H1 (cell line): ENCODE measurements around the gene STYK1. TPM values are rescaled to one million over a fixed set of nuclear protein-coding genes. Genes with fewer than 3 reads are reported as not detected.

ENCODE experiments used
- CTCF ChIA-PET: fragments of 300-600 bp; sonication (Branson Sonifier 250); formaldehyde crosslinking; loops from one replicate; lab custom pipeline; 2021; ENCODE audit not compliant: partially characterized antibody; lab: Charles Lee
- POLR2A ChIA-PET: fragments of 300-600 bp; sonication (Branson Sonifier 250); formaldehyde crosslinking; loops from one replicate; lab custom pipeline; 2021; ENCODE audit warnings: inconsistent platforms; ENCODE audit not compliant: partially characterized antibody; lab: Charles Lee
- DNase-seq, 2 experiments: peaks; one replicate each; pipeline versions ENCODE4 v3.0.0 to v3.0.0-alpha.2; 2010 to 2022; ENCODE audit warnings: low spot score in 2 of 2, low read depth in 1 of 2, mixed read lengths in 1 of 2
- FAIRE-seq: peaks from 2 replicates; lab custom pipeline; 2011; peaks lifted over from hg19 to GRCh38; lab: Jason Lieb, UNC
- H2AFZ ChIP-seq: 2 replicates; pipeline ENCODE4 v1.8.1; 2012; ENCODE audit warnings: low read length, inconsistent platforms
- H2AK5ac ChIP-seq: 2 replicates; pipeline ENCODE4 v1.6.1; 2013; ENCODE audit warnings: low read depth, low read length
- H2BK120ac ChIP-seq: replicated peaks from 2 replicates; pipeline ENCODE3; 2013; ENCODE audit warnings: low read depth, low read length, inconsistent platforms
- H2BK12ac ChIP-seq: 2 replicates; pipeline ENCODE4 v1.6.1; 2013; ENCODE audit warnings: low read depth, low read length
- H2BK15ac ChIP-seq: 2 replicates; pipeline ENCODE4 v1.6.1; 2013; ENCODE audit warnings: low read length
- H2BK20ac ChIP-seq: 2 replicates; pipeline ENCODE4 v1.6.1; 2013; ENCODE audit warnings: low read length
- H2BK5ac ChIP-seq: 2 replicates; pipeline ENCODE4 v1.6.1; 2013; ENCODE audit warnings: low read depth, low read length
- H3K14ac ChIP-seq: 2 replicates; pipeline ENCODE4 v1.6.1; 2013; ENCODE audit warnings: inconsistent platforms; ENCODE audit not compliant: insufficient read length
- H3K18ac ChIP-seq: 2 replicates; pipeline ENCODE4 v1.6.1; 2013; ENCODE audit warnings: low read length; ENCODE audit errors: extremely low read depth
- H3K23ac ChIP-seq: 2 replicates; pipeline ENCODE4 v1.6.1; 2013; ENCODE audit warnings: inconsistent platforms; ENCODE audit not compliant: insufficient read length
- H3K23me2 ChIP-seq: 2 replicates; pipeline ENCODE4 v1.6.1; 2013; ENCODE audit warnings: low read depth, low read length
- H3K27ac ChIP-seq: 2 replicates; pipeline ENCODE4 v1.6.1; 2011; ENCODE audit warnings: low read depth, low read length, inconsistent platforms
- H3K27me3 ChIP-seq, 4 experiments: replicated peaks in 1 of 4; 1 replicate in 1 of 4; 2 replicates in 3 of 4; pipeline versions ENCODE4 v1.6.1 to v1.8.1; 2011 to 2013; ENCODE audit warnings: low read length in 3 of 4, mild to moderate bottlenecking in 3 of 4, inconsistent platforms in 2 of 4, mixed read lengths in 2 of 4, moderate library complexity in 1 of 4; ENCODE audit not compliant: control insufficient read depth in 3 of 4, insufficient read depth in 3 of 4; ENCODE audit errors: extremely low read depth in 1 of 4
- H3K36me3 ChIP-seq, 4 experiments: 2 replicates each; pipeline versions ENCODE4 v1.6.1 to v1.8.1; 2011 to 2013; ENCODE audit warnings: mild to moderate bottlenecking in 4 of 4, low read length in 3 of 4, moderate library complexity in 2 of 4, control low read depth in 1 of 4, inconsistent platforms in 1 of 4; ENCODE audit not compliant: insufficient read depth in 4 of 4, control insufficient read depth in 2 of 4
- H3K4ac ChIP-seq: replicated peaks from 2 replicates; pipeline ENCODE3; 2013; ENCODE audit warnings: low read length, low read depth, mixed read lengths, inconsistent platforms; ENCODE audit not compliant: insufficient read length
- H3K4me1 ChIP-seq, 4 experiments: replicated peaks in 1 of 4; 1 replicate in 1 of 4; 2 replicates in 3 of 4; pipeline versions ENCODE4 v1.6.1 to v1.8.1; 2011 to 2013; ENCODE audit warnings: low read length in 3 of 4, inconsistent platforms in 2 of 4, mixed read lengths in 1 of 4; ENCODE audit not compliant: insufficient read depth in 4 of 4, control insufficient read depth in 3 of 4
- H3K4me2 ChIP-seq, 2 experiments: 2 replicates each; pipeline versions ENCODE4 v1.6.1 to v1.8.1; 2011 to 2013; ENCODE audit warnings: low read depth in 2 of 2, low read length in 2 of 2, control low read depth in 1 of 2, inconsistent platforms in 1 of 2, mild to moderate bottlenecking in 1 of 2; ENCODE audit not compliant: insufficient read depth in 1 of 2
- H3K4me3 ChIP-seq, 4 experiments: fragments of 200-600, 300-600 bp in 1 of 4; sonication (generic), shearing (Covaris generic), sonication (Bioruptor Twin) in 1 of 4; 2 replicates each; pipeline versions ENCODE4 v1.5.1 to v1.8.1; 2011 to 2016; ENCODE audit warnings: low read length in 4 of 4, low read depth in 3 of 4, control low read depth in 2 of 4, inconsistent platforms in 2 of 4, mild to moderate bottlenecking in 2 of 4, mixed read lengths in 1 of 4, moderate library complexity in 1 of 4; ENCODE audit not compliant: insufficient read depth in 2 of 4; ENCODE audit errors: extremely low read depth in 1 of 4
- H3K56ac ChIP-seq: replicated peaks from 2 replicates; pipeline ENCODE3; 2013; ENCODE audit warnings: low read depth, mild to moderate bottlenecking, mixed read lengths, low read length, inconsistent platforms; ENCODE audit not compliant: insufficient read length
- H3K79me1 ChIP-seq: 2 replicates; pipeline ENCODE4 v1.6.1; 2013; ENCODE audit warnings: low read depth, low read length, control low read depth
- H3K79me2 ChIP-seq, 2 experiments: 2 replicates each; pipeline versions ENCODE4 v1.6.1 to v1.8.1; 2012 to 2013; ENCODE audit warnings: low read length in 2 of 2, mild to moderate bottlenecking in 2 of 2, inconsistent platforms in 1 of 2; ENCODE audit not compliant: insufficient read depth in 2 of 2, control insufficient read depth in 1 of 2
- H3K9ac ChIP-seq, 4 experiments: replicated peaks in 1 of 4; 1 replicate in 1 of 4; 2 replicates in 3 of 4; pipeline versions ENCODE4 v1.6.1 to v1.8.1; 2011 to 2013; ENCODE audit warnings: low read depth in 3 of 4, low read length in 3 of 4, control low read depth in 2 of 4, mild to moderate bottlenecking in 2 of 4, moderate library complexity in 2 of 4, inconsistent platforms in 1 of 4; ENCODE audit errors: extremely low read depth in 1 of 4
- H3K9me3 ChIP-seq, 2 experiments: 2 replicates each; pipeline versions ENCODE4 v1.6.1 to v1.8.1; 2012 to 2013; ENCODE audit warnings: mild to moderate bottlenecking in 2 of 2, moderate library complexity in 2 of 2, control low read depth in 1 of 2, inconsistent platforms in 1 of 2, low read depth in 1 of 2, low read length in 1 of 2, mixed read lengths in 1 of 2; ENCODE audit not compliant: insufficient read depth in 2 of 2
- H4K20me1 ChIP-seq, 2 experiments: replicated peaks in 1 of 2; 2 replicates each; pipeline versions ENCODE3 to v1.8.1; 2011 to 2013; ENCODE audit warnings: inconsistent platforms in 2 of 2, low read length in 2 of 2, mild to moderate bottlenecking in 1 of 2; ENCODE audit not compliant: insufficient read depth in 2 of 2, control insufficient read depth in 1 of 2
- H4K5ac ChIP-seq: 2 replicates; pipeline ENCODE4 v1.6.1; 2013; ENCODE audit warnings: low read length, low read depth, mixed read lengths, inconsistent platforms; ENCODE audit not compliant: insufficient read length
- H4K8ac ChIP-seq: 2 replicates; pipeline ENCODE4 v1.8.0; 2013; ENCODE audit warnings: mild to moderate bottlenecking, moderate library complexity, low read length, inconsistent platforms; ENCODE audit not compliant: insufficient read depth; ENCODE audit errors: extremely low read depth
- H4K91ac ChIP-seq: replicated peaks from 2 replicates; pipeline ENCODE3; 2013; ENCODE audit warnings: low read length, mixed read lengths, inconsistent platforms; ENCODE audit not compliant: insufficient read length
- ATF2 ChIP-seq: IDR thresholded peaks from 2 replicates; pipeline ENCODE4 v1.6.1; 2012; ENCODE audit warnings: low read length, inconsistent platforms
- KDM4A ChIP-seq: IDR thresholded peaks from one replicate; pipeline ENCODE4 v1.7.1; 2012; ENCODE audit warnings: low read depth, mild to moderate bottlenecking, moderate library complexity, low read length, inconsistent platforms; ENCODE audit not compliant: severe bottlenecking
- PHF8 ChIP-seq: fragments of 200-600 bp; sonication (generic); conservative IDR thresholded peaks from 2 replicates; pipeline ENCODE4 v1.7.1; 2012; ENCODE audit warnings: low read depth, mild to moderate bottlenecking, inconsistent platforms, low read length, moderate library complexity
- POU5F1 ChIP-seq: IDR thresholded peaks from 2 replicates; pipeline ENCODE4 v1.6.1; 2011; ENCODE audit warnings: low read depth, mild to moderate bottlenecking, low read length, moderate library complexity
- RNF2 ChIP-seq: fragments of 200-900, 300-1000 bp; sonication (generic); IDR thresholded peaks from 2 replicates; pipeline ENCODE4 v1.7.1; 2016; ENCODE audit warnings: borderline replicate concordance, low read depth, mild to moderate bottlenecking, antibody characterized with exemption, low read length; ENCODE audit not compliant: poor library complexity, severe bottlenecking; ENCODE audit errors: missing control alignments
- RXRA ChIP-seq: IDR thresholded peaks from 2 replicates; pipeline ENCODE4 v1.6.1; 2011; ENCODE audit warnings: low read depth, mild to moderate bottlenecking, low read length, moderate library complexity; ENCODE audit not compliant: insufficient read depth
- SAP30 ChIP-seq: fragments of 300-600 bp; sonication (generic); IDR thresholded peaks from 2 replicates; pipeline ENCODE4 v1.7.1; 2012; ENCODE audit warnings: low read length, moderate library complexity, mild to moderate bottlenecking, inconsistent platforms; ENCODE audit not compliant: insufficient read depth, insufficient replicate concordance
- SIN3A ChIP-seq, 2 experiments: IDR thresholded peaks in 1 of 2; conservative IDR thresholded peaks in 1 of 2; 2 replicates each; pipeline ENCODE4 v1.6.1; 2011 to 2012; ENCODE audit warnings: low read length in 2 of 2, improper control_type of control experiment in 1 of 2, low read depth in 1 of 2, mild to moderate bottlenecking in 1 of 2
- TCF12 ChIP-seq: IDR thresholded peaks from 2 replicates; pipeline ENCODE4 v1.6.1; 2011; ENCODE audit warnings: low read depth, mild to moderate bottlenecking, low read length
- WGBS, 2 experiments: shearing (Covaris generic) in 1 of 2; methylation state at CpG; one replicate each; pipeline versions ENCODE4 v1.1.6 to v1.1.7; 2013 to 2015; ENCODE audit warnings: low lambda C conversion rate in 2 of 2, mixed read lengths in 2 of 2, inconsistent platforms in 1 of 2, low coverage in 1 of 2, missing lambda C conversion rate in 1 of 2; ENCODE audit not compliant: insufficient replicate concordance in 2 of 2, insufficient coverage in 1 of 2, insufficient read length in 1 of 2; ENCODE audit errors: extremely low coverage in 1 of 2, missing lambda C conversion rate in 1 of 2; 5-methylcytosine and 5-hydroxymethylcytosine counted together
- polyA plus RNA-seq, 7 experiments: library from polyadenylated mRNA; depleted of rRNA in 3 of 7; stranded (reverse) in 5 of 7; unstranded in 2 of 7; fragments of >200 nt in 5 of 7; fragments of 200-250 nt in 2 of 7; gene quantifications; 1 replicate in 5 of 7; 2 replicates in 1 of 7; 4 replicates in 1 of 7; pipeline versions ENCODE4 v1.2.1 to v1.2.3, GENCODE V29; 2011 to 2013; ENCODE audit warnings: missing spikeins in 2 of 7, mixed read lengths in 2 of 7
- total RNA-seq: library from RNA; stranded (reverse); fragmentation: NEBNext Ultra II Directional; extraction: Animal tissue kit (Norgen Biotek cat#: 25700); gene quantifications from 2 replicates; pipeline ENCODE4 v1.2.1, GENCODE V29; 2021

STYK1 gene
- total and polyA plus RNA-seq, 2 of the 8 experiments (the other 6 are each of a cell fraction or from before 2014, with no cell fraction given) = 0.38 to 1.1 TPM

GRCh38 chr12:10668526-10668925 is 5.3 kb downstream of the STYK1 start:
- H3K79me2 ChIP-seq = no peaks in the 10 kb centered on the region
- H3K23ac ChIP-seq = no peak overlapping the region
- H2AK5ac ChIP-seq = no peak overlapping the region
- H3K9me3 ChIP-seq = no peaks in the 10 kb centered on the region
- H2AFZ ChIP-seq = no peak overlapping the region
- peaks cover 0 to 2% (median 0%) of the 10 kb centered on the region in 4 experiments; a peak in 1 of 7 replicates for H3K4me1 ChIP-seq
- H3K23me2 ChIP-seq = peaks cover 3% of the 10 kb centered on the region; the same call in 1 of the 2 replicates
- ChIA-PET POLR2A (interaction anchor here (2.1 kb wide), 1 partner anchor 55 kb away, joined by 12 read pairs; the partner anchor contains the start of gene MAGOHB), CTCF (interaction anchor here (0.8 to 0.9 kb wide), 2 partner anchors 10 to 21 kb away, joined by 3 to 4 read pairs; no protein-coding TSS in a partner anchor)
- H4K20me1 ChIP-seq = no peaks in the 10 kb centered on the region
- H3K4me2 ChIP-seq = no peak overlapping the region
- TF ChIP-seq KDM4A (no peak), RNF2 (no peak), TCF12 (no peak), SAP30 (no peak), ATF2 (no peak), RXRA (no peak), SIN3A (conservative IDR thresholded peaks at IDR 0.05 in 1 of 2, IDR thresholded peaks at IDR 0.05 in 1 of 2; ENCODE audit: low read depth in 1 of 2, low read length in 2 of 2) (no peak), POU5F1 (no peak), PHF8 (no peak)
- FAIRE-seq (no peak), DNase-seq (no peak)
- no peak overlapping the region for H3K56ac ChIP-seq
- no peak overlapping the region for H3K9ac ChIP-seq
- no peaks in the 10 kb centered on the region for H3K27me3 ChIP-seq
- H2BK20ac ChIP-seq = no peak overlapping the region
- no peak overlapping the region for H2BK15ac ChIP-seq
- H3K4me3 ChIP-seq = no peak overlapping the region
- H2BK5ac ChIP-seq = no peak overlapping the region
- no peak overlapping the region for H3K18ac ChIP-seq
- H3K27ac ChIP-seq = no peak overlapping the region
- no peaks in the 10 kb centered on the region for H3K36me3 ChIP-seq
- no peak overlapping the region for H4K8ac ChIP-seq
- 96% methylated on average over 5 of the region's 5 CpGs; no CpG with 5 or more reads in 1 of the 2 experiments for WGBS, 2 experiments
- H3K14ac ChIP-seq = no peak overlapping the region
- H2BK12ac ChIP-seq = no peak overlapping the region
- no peak overlapping the region for H3K4ac ChIP-seq
- no peaks in the 10 kb centered on the region for H3K79me1 ChIP-seq
- H4K91ac ChIP-seq = no peak overlapping the region
- no peak overlapping the region for H4K5ac ChIP-seq
- H2BK120ac ChIP-seq = no peak overlapping the region
